Epidermal melanocyte (primary cell): ENCODE data around the gene NEDD4L.
"Not testable (repeated sequence)": the region's sequence is repeated elsewhere in the genome, so short reads cannot be mapped to it uniquely, and the experiment has no call there.

Experiments
- DNase-seq: peaks from one replicate; pipeline ENCODE4 v3.0.0; 2011; ENCODE audit warnings: low spot score; ENCODE audit not compliant: insufficient read length

NEDD4L gene

GRCh38 chr18:58026857-58027256, 17.2 kb upstream of the NEDD4L start:
- DNase-seq: no peak

- DNase-seq: no peak
These were observed 16.7 kb upstream of the NEDD4L start for GRCh38 chr18:58027341-58027740.

- DNase-seq: no peak
These were observed 15.8 kb upstream of the NEDD4L start for GRCh38 chr18:58028109-58028784.

GRCh38 chr18:58032233-58032632, 11.8 kb upstream of the NEDD4L start:
- DNase-seq: no peak

GRCh38 chr18:58033216-58033615, 10.8 kb upstream of the NEDD4L start:
- no peak for DNase-seq

GRCh38 chr18:58034370-58034769, 9.7 kb upstream of the NEDD4L start:
- DNase-seq: no peak

- no peak for DNase-seq
These were observed 6.9 kb upstream of the NEDD4L start for GRCh38 chr18:58037163-58037562.

GRCh38 chr18:58038063-58038462, 6.0 kb upstream of the NEDD4L start:
- no peak for DNase-seq

GRCh38 chr18:58041633-58042032, 2.4 kb upstream of the NEDD4L start:
- no peak for DNase-seq

- no peak for DNase-seq
These were observed 1.1 kb upstream of the NEDD4L start for GRCh38 chr18:58042826-58043490.

GRCh38 chr18:58044370-58045241, 580 bp downstream of the NEDD4L start:
- DNase-seq: no peak

- DNase-seq: no peak
These were observed 1.4 kb downstream of the NEDD4L start for GRCh38 chr18:58045242-58046092.

- no peak for DNase-seq
These were observed 2.2 kb downstream of the NEDD4L start for GRCh38 chr18:58046093-58046793.

GRCh38 chr18:58046794-58047555, 2.9 kb downstream of the NEDD4L start:
- no peak for DNase-seq

- DNase-seq: no peak
These were observed 3.5 kb downstream of the NEDD4L start for GRCh38 chr18:58047556-58047882.

GRCh38 chr18:58048081-58048642, 4.1 kb downstream of the NEDD4L start:
- DNase-seq: no peak

- DNase-seq: no peak
These were observed 5.1 kb downstream of the NEDD4L start for GRCh38 chr18:58049000-58049688.

GRCh38 chr18:58050963-58051362, 6.9 kb downstream of the NEDD4L start:
- not testable (repeated sequence) for DNase-seq
